HEK293 (cell line): ENCODE data around the gene PCDH1.

Experiments
- CTCF ChIA-PET: fragments of 350-600 bp; formaldehyde crosslinking; extraction: SDS; loops from one replicate; lab custom pipeline; 2021; ENCODE audit warnings: antibody characterized with exemption; lab: Yijun Ruan, JAX
- POLR2A ChIA-PET: fragments of 300-600 bp; formaldehyde crosslinking; extraction: SDS; loops from one replicate; lab custom pipeline; 2020; ENCODE audit warnings: antibody characterized with exemption, inconsistent platforms; lab: Yijun Ruan, JAX
- H3K27ac ChIP-seq: fragments of 200-500 bp; sonication (Bioruptor generic); 2 replicates; pipeline ENCODE4 v1.5.1; 2014; ENCODE audit warnings: low read depth, low read length, control low read depth, inconsistent platforms; ENCODE audit errors: extremely low read depth
- H3K36me3 ChIP-seq, 2 experiments: fragments of 200-500 bp in 1 of 2; sonication (Bioruptor generic) in 1 of 2; 1 replicate in 1 of 2; 2 replicates in 1 of 2; pipeline ENCODE4 v1.5.1; 2014 to 2017; ENCODE audit warnings: inconsistent platforms in 2 of 2, low read length in 2 of 2; ENCODE audit not compliant: control insufficient read depth in 2 of 2, insufficient read depth in 1 of 2
- H3K4me1 ChIP-seq: fragments of 200-500 bp; sonication (Bioruptor generic); 2 replicates; pipeline ENCODE4 v1.5.1; 2014; ENCODE audit warnings: mild to moderate bottlenecking, low read length, inconsistent platforms; ENCODE audit not compliant: control insufficient read depth, insufficient read depth
- H3K4me3 ChIP-seq: 2 replicates; pipeline ENCODE4 v1.5.1; 2011; ENCODE audit warnings: low read depth, mild to moderate bottlenecking, control low read depth, low read length, moderate library complexity
- H3K9me3 ChIP-seq: fragments of 200-500 bp; sonication (Bioruptor generic); 2 replicates; pipeline ENCODE4 v1.5.1; 2014; ENCODE audit warnings: low read depth, low read length, inconsistent platforms; ENCODE audit not compliant: control insufficient read depth, insufficient read depth
- AEBP2 ChIP-seq: fragments of 450-650 bp; formaldehyde crosslinking; IDR thresholded peaks from 2 replicates; pipeline ENCODE4 v1.5.1; 2016; ENCODE audit warnings: missing biosample characterization, missing genetic modification characterization, borderline replicate concordance
- GLIS1 ChIP-seq: fragments of 450-650 bp; formaldehyde crosslinking; IDR thresholded peaks from 2 replicates; pipeline ENCODE4 v1.5.1; 2016; ENCODE audit warnings: missing biosample characterization, missing genetic modification characterization
- GLIS2 ChIP-seq: fragments of 450-650 bp; formaldehyde crosslinking; IDR thresholded peaks from 2 replicates; pipeline ENCODE4 v1.5.1; 2016; ENCODE audit warnings: missing biosample characterization, missing genetic modification characterization
- HIC1 ChIP-seq: fragments of 450-650 bp; formaldehyde crosslinking; IDR thresholded peaks from 2 replicates; pipeline ENCODE4 v1.5.1; 2016; ENCODE audit warnings: missing biosample characterization, missing genetic modification characterization
- HOXC10 ChIP-seq: sonication (generic); formaldehyde crosslinking; IDR thresholded peaks from 2 replicates; pipeline ENCODE4 v1.8.1; 2023; ENCODE audit warnings: mild to moderate bottlenecking, missing genetic modification reagents
- IKZF3 ChIP-seq: fragments of 450-650 bp; IDR thresholded peaks from 2 replicates; pipeline ENCODE4 v1.5.0; 2018; ENCODE audit warnings: missing biosample characterization, mild to moderate bottlenecking, missing genetic modification characterization, moderate library complexity
- MEIS1 ChIP-seq: sonication (generic); formaldehyde crosslinking; IDR thresholded peaks from 2 replicates; pipeline ENCODE4 v1.8.1; 2022; ENCODE audit warnings: missing genetic modification reagents, mild to moderate bottlenecking, borderline replicate concordance
- MYNN ChIP-seq: fragments of 450-650 bp; formaldehyde crosslinking; IDR thresholded peaks from 2 replicates; pipeline ENCODE4 v1.5.1; 2016; ENCODE audit warnings: missing biosample characterization, missing genetic modification characterization, borderline replicate concordance
- OSR2 ChIP-seq: fragments of 450-650 bp; formaldehyde crosslinking; IDR thresholded peaks from 2 replicates; pipeline ENCODE4 v1.5.1; 2016; ENCODE audit warnings: missing biosample characterization, missing genetic modification characterization
- PATZ1 ChIP-seq: fragments of 450-650 bp; formaldehyde crosslinking; IDR thresholded peaks from 2 replicates; pipeline ENCODE4 v1.5.1; 2016; ENCODE audit warnings: missing biosample characterization, missing genetic modification characterization
- ZFHX2 ChIP-seq: fragments of 450-650 bp; formaldehyde crosslinking; conservative IDR thresholded peaks from 2 replicates; pipeline ENCODE4 v1.5.1; 2016; ENCODE audit warnings: missing biosample characterization, missing genetic modification characterization
- ZNF133 ChIP-seq: fragments of 450-650 bp; formaldehyde crosslinking; IDR thresholded peaks from 2 replicates; pipeline ENCODE4 v1.5.1; 2016; ENCODE audit warnings: missing biosample characterization, missing genetic modification characterization
- ZNF341 ChIP-seq: fragments of 450-650 bp; formaldehyde crosslinking; IDR thresholded peaks from 2 replicates; pipeline ENCODE4; 2016; ENCODE audit warnings: low read depth, missing biosample characterization, missing genetic modification characterization
- ZNF391 ChIP-seq: fragments of 450-650 bp; formaldehyde crosslinking; IDR thresholded peaks from 2 replicates; pipeline ENCODE4 v1.5.1; 2016; ENCODE audit warnings: low read depth, missing biosample characterization, missing genetic modification characterization, borderline replicate concordance
- ZNF513 ChIP-seq: fragments of 450-650 bp; IDR thresholded peaks from 2 replicates; pipeline ENCODE4 v1.5.1; 2018; ENCODE audit warnings: missing biosample characterization, missing genetic modification characterization
- ZNF596 ChIP-seq: fragments of 450-650 bp; IDR thresholded peaks from 2 replicates; pipeline ENCODE4 v1.5.0; 2018; ENCODE audit warnings: missing biosample characterization, mild to moderate bottlenecking, missing genetic modification characterization, moderate library complexity
- ZNF670 ChIP-seq: fragments of 450-650 bp; formaldehyde crosslinking; IDR thresholded peaks from 2 replicates; pipeline ENCODE4 v1.5.1; 2016; ENCODE audit warnings: missing biosample characterization, missing genetic modification characterization, low read depth
- ZNF776 ChIP-seq: fragments of 450-650 bp; formaldehyde crosslinking; IDR thresholded peaks from 2 replicates; pipeline ENCODE4 v1.5.0; 2017; ENCODE audit warnings: missing biosample characterization, missing genetic modification characterization, borderline replicate concordance

PCDH1 gene

GRCh38 chr5:141857226-141857625 lies 21.0 kb downstream of the PCDH1 start:
- no peak overlapping the region for H3K27ac ChIP-seq
- H3K9me3 ChIP-seq, result no peaks in the 10 kb centered on the region
- no peaks in the 10 kb centered on the region for H3K4me1 ChIP-seq
- ChIA-PET CTCF (interaction anchor here (1.4 to 1.5 kb wide), 2 partner anchors 21 to 165 kb away, joined by 4 to 7 read pairs; partner anchors contain the start of gene PCDH1), POLR2A (interaction anchor here (1.8 kb wide), 1 partner anchor 18 kb away, joined by 4 read pairs; no protein-coding TSS in a partner anchor)
- no peaks in the 10 kb centered on the region for H3K36me3 ChIP-seq
- no peak overlapping the region for H3K4me3 ChIP-seq
- TF ChIP-seq ZNF341 (tag by site-specific recombination) (no peak), AEBP2 (tag by site-specific recombination) (no peak), MEIS1 (CRISPR knock-in tag) (no peak)

GRCh38 chr5:141856037-141856790 lies 22.0 kb downstream of the PCDH1 start:
- Histone ChIP-seq H3K4me1 (no peaks in the 10 kb centered on the region), H3K27ac (no peak overlapping the region), H3K4me3 (no peak overlapping the region), H3K9me3 (no peaks in the 10 kb centered on the region), H3K36me3 (no peaks in the 10 kb centered on the region)
- no peak for TF ChIP-seq ZNF776 (tag by site-specific recombination)
- 0 out of 2 replicates have a peak, but pooled peaks have one; percentile 0 for TF ChIP-seq PATZ1 (tag by site-specific recombination)
- TF ChIP-seq IKZF3, result no peak
- TF ChIP-seq HIC1 (tag by site-specific recombination), result 0 out of 2 replicates have a peak, but pooled peaks have one; percentile 19
- TF ChIP-seq HOXC10, result no peak
- POLR2A ChIA-PET, result no interaction called here
- CTCF ChIA-PET, result interaction anchor here (0.9 to 1.1 kb wide), 2 partner anchors 22 to 30 kb away, joined by 3 to 4 read pairs; partner anchors contain the start of gene PCDH1

GRCh38 chr5:141855265-141856036 lies 22.8 kb downstream of the PCDH1 start:
- H3K4me3 ChIP-seq, result no peak overlapping the region
- ChIA-PET POLR2A (no interaction called here), CTCF (interaction anchor here (0.9 to 1.1 kb wide), 2 partner anchors 23 to 30 kb away, joined by 3 to 4 read pairs; partner anchors contain the start of gene PCDH1)
- no peaks in the 10 kb centered on the region for H3K4me1 ChIP-seq
- H3K36me3 ChIP-seq, result no peaks in the 10 kb centered on the region
- no peak overlapping the region for H3K27ac ChIP-seq
- H3K9me3 ChIP-seq, result no peaks in the 10 kb centered on the region
- TF ChIP-seq MYNN (tag by site-specific recombination), result peak; percentile 92
- no peak for TF ChIP-seq ZNF391 (tag by site-specific recombination)
- no peak for TF ChIP-seq ZNF596 (tag by site-specific recombination)
- peak; percentile 27; the same call in 1 of the 2 replicates for TF ChIP-seq GLIS2 (tag by site-specific recombination)
- TF ChIP-seq ZFHX2 (tag by site-specific recombination), result 0 out of 2 replicates have a peak, but pooled peaks have one; percentile 46
- peak; percentile 47; the same call in 1 of the 2 replicates for TF ChIP-seq OSR2 (tag by site-specific recombination)
- TF ChIP-seq ZNF513, result no peak
- no peak for TF ChIP-seq ZNF133
- TF ChIP-seq GLIS1 (tag by site-specific recombination), result peak; percentile 40; the same call in 1 of the 2 replicates
- 0 out of 2 replicates have a peak, but pooled peaks have one; percentile 41 for TF ChIP-seq PATZ1 (tag by site-specific recombination)
- no peak for TF ChIP-seq ZNF670
